ENCODE results near the gene UEVLD.

UEVLD gene

DNA sequence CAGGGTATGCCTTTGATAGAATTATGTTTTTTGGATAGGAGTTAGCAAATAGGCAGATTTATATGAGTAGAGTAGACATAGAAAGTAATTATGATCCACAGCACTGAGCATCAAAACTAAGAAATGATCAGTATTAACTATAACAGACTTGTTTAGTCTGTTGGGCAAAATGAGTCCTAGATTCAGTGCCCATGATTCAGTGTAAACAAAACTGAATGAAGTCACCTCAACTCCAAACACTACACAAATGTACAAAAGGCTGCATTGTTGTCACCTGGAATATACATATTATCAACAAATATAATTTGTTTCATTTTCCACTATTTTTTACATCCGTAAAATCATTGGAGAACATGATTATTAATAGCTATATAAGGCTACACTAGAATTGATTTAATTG lies 6.7 kb downstream of the UEVLD start:
- Histone ChIP-seq H3K36me3 (replicated peaks; ENCODE audit: insufficient read depth, low read length) (no peaks in the 10 kb centered on the region), H3K79me2 (ENCODE audit: low read length) (no peaks in the 10 kb centered on the region), H3K4me3 (ENCODE audit: low read length) (no peak overlapping the region), H3K4me2 (ENCODE audit: low read depth, low read length) (no peak overlapping the region), H4K20me1 (ENCODE audit: insufficient read depth, low read length) (no peaks in the 10 kb centered on the region), H3F3A (ENCODE audit: insufficient read depth, low read length) (no peaks in the 10 kb centered on the region), H2AFZ (ENCODE audit: low read length) (no peak overlapping the region), H3K27me3 (replicated peaks; ENCODE audit: insufficient read depth, low read length) (no peaks in the 10 kb centered on the region), H3K27ac (ENCODE audit: low read length) (no peak overlapping the region), H3K9ac (ENCODE audit: low read length) (no peak overlapping the region), H3K9me3 (replicated peaks; ENCODE audit: insufficient read depth, low read length) (no peaks in the 10 kb centered on the region), H3K4me1 (ENCODE audit: low read length) (no peaks in the 10 kb centered on the region), H3K9me2 (replicated peaks; ENCODE audit: insufficient read depth, low read length) (no peaks in the 10 kb centered on the region)
- DNase-seq = no peak
- TF ChIP-seq, protein P1, sequence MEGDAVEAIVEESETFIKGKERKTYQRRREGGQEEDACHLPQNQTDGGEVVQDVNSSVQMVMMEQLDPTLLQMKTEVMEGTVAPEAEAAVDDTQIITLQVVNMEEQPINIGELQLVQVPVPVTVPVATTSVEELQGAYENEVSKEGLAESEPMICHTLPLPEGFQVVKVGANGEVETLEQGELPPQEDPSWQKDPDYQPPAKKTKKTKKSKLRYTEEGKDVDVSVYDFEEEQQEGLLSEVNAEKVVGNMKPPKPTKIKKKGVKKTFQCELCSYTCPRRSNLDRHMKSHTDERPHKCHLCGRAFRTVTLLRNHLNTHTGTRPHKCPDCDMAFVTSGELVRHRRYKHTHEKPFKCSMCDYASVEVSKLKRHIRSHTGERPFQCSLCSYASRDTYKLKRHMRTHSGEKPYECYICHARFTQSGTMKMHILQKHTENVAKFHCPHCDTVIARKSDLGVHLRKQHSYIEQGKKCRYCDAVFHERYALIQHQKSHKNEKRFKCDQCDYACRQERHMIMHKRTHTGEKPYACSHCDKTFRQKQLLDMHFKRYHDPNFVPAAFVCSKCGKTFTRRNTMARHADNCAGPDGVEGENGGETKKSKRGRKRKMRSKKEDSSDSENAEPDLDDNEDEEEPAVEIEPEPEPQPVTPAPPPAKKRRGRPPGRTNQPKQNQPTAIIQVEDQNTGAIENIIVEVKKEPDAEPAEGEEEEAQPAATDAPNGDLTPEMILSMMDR (IDR thresholded peaks at IDR 0.05; ENCODE audit: low read length) = no peak
- TF ChIP-seq EZH2 (optimal IDR thresholded peaks at IDR 0.05; ENCODE audit: low read depth, low read length) = no peak
- TF ChIP-seq EZH2phosphoT487 (IDR thresholded peaks at IDR 0.05; ENCODE audit: low read length) = no peak

DNA sequence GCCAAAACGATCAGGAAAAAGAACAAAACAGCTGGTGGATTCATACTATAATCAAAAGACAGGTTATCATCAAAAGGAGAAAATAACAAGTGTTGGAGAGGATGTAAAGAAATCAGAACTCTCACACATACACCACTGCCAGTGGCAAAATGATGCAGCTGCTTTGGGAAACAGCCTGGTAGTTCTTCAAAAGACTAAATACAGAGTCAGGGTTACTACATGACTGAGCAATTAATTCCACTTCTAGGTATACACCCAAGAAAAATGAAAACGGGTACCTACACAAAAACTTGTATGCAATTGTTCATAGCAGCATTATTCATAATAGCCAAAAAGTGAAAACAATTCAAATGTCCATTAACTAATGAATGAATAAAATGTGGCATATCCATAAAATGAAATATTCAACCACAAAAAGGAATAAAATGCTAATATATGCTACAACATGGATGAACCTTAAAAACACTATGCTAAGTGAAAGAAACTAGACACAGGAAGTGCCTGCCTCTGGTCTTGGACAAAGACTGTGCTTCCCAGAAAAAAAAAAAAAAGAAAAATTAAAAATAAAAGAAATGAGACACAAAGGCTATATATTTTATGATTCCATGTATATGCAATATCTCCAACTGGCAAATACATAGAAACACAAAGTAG lies 8.3 kb downstream of the UEVLD start:
- no peak overlapping the region for H2AFZ ChIP-seq (ENCODE audit: low read length)
- no peak overlapping the region for H3K4me3 ChIP-seq (ENCODE audit: low read length)
- H3K4me1 ChIP-seq (ENCODE audit: low read length) = no peaks in the 10 kb centered on the region
- no peaks in the 10 kb centered on the region for H3K36me3 ChIP-seq (replicated peaks; ENCODE audit: insufficient read depth, low read length)
- H3K9me2 ChIP-seq (replicated peaks; ENCODE audit: insufficient read depth, low read length) = no peaks in the 10 kb centered on the region
- H3K4me2 ChIP-seq (ENCODE audit: low read depth, low read length) = no peak overlapping the region
- H3K9me3 ChIP-seq (replicated peaks; ENCODE audit: insufficient read depth, low read length) = no peaks in the 10 kb centered on the region
- H3F3A ChIP-seq (ENCODE audit: insufficient read depth, low read length) = no peaks in the 10 kb centered on the region
- no peaks in the 10 kb centered on the region for H4K20me1 ChIP-seq (ENCODE audit: insufficient read depth, low read length)
- H3K9ac ChIP-seq (ENCODE audit: low read length) = no peak overlapping the region
- TF ChIP-seq EZH2 (optimal IDR thresholded peaks at IDR 0.05; ENCODE audit: low read depth, low read length) (no peak), EZH2phosphoT487 (IDR thresholded peaks at IDR 0.05; ENCODE audit: low read length) (no peak)
- TF ChIP-seq, protein P1 (IDR thresholded peaks at IDR 0.05; ENCODE audit: low read length) = no peak
- no peak for DNase-seq
- no peaks in the 10 kb centered on the region for H3K79me2 ChIP-seq (ENCODE audit: low read length)
- no peak overlapping the region for H3K27ac ChIP-seq (ENCODE audit: low read length)
- no peaks in the 10 kb centered on the region for H3K27me3 ChIP-seq (replicated peaks; ENCODE audit: insufficient read depth, low read length)

DNA sequence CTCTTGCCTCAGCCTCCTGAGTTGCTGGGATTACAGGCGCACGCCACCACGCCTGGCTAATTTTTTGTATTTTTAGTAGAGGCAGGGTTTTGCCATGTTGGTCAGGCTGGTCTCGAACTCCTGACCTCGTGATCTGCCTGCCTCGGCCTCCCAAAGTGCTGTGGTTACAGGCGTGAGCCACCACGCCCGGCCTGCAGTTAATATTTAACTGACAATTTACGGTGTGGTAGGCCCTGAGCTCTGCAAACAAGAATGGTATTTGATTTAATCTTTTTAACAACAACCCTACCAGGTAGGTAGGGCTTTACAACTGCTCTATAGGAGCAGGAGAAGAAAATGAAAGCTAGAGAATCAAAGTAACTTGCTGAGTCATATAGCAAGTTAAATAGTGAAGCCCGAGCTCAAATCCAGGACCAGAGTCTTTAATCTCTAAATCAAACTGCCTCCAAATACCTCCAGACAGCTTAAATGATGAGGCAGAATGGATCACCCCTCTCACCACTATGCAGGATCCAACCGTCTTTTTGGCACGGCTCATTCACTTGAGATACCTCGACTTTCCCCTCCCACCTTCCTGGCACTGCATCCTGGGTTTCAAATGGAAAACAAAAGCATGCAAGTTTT lies 9.4 kb downstream of the UEVLD start:
- Histone ChIP-seq H2AFZ (ENCODE audit: low read length) (no peak overlapping the region), H3K79me2 (ENCODE audit: low read length) (no peaks in the 10 kb centered on the region), H3K9me3 (replicated peaks; ENCODE audit: insufficient read depth, low read length) (no peaks in the 10 kb centered on the region), H3K36me3 (replicated peaks; ENCODE audit: insufficient read depth, low read length) (no peaks in the 10 kb centered on the region), H3K4me3 (ENCODE audit: low read length) (no peak overlapping the region), H4K20me1 (ENCODE audit: insufficient read depth, low read length) (no peaks in the 10 kb centered on the region), H3K4me1 (ENCODE audit: low read length) (no peaks in the 10 kb centered on the region), H3F3A (ENCODE audit: insufficient read depth, low read length) (no peaks in the 10 kb centered on the region), H3K9ac (ENCODE audit: low read length) (no peak overlapping the region), H3K27me3 (replicated peaks; ENCODE audit: insufficient read depth, low read length) (no peaks in the 10 kb centered on the region), H3K4me2 (ENCODE audit: low read depth, low read length) (no peak overlapping the region), H3K27ac (ENCODE audit: low read length) (no peak overlapping the region), H3K9me2 (replicated peaks; ENCODE audit: insufficient read depth, low read length) (no peaks in the 10 kb centered on the region)
- no peak for TF ChIP-seq EZH2 (optimal IDR thresholded peaks at IDR 0.05; ENCODE audit: low read depth, low read length)
- TF ChIP-seq, protein P1 (IDR thresholded peaks at IDR 0.05; ENCODE audit: low read length) = no peak
- no peak for TF ChIP-seq EZH2phosphoT487 (IDR thresholded peaks at IDR 0.05; ENCODE audit: low read length)
- no peak for DNase-seq
